HT-29 (cell line): ENCODE results near the gene KCNK13. TPM values are rescaled to one million over a fixed set of nuclear protein-coding genes. Genes with fewer than 3 reads are reported as not detected.
A peak's percentile ranks its signal among the peaks of the same experiment; 100 is the strongest.
"Not testable (repeated sequence)": the region's sequence is repeated elsewhere in the genome, so short reads cannot be mapped to it uniquely, and the experiment has no call there.

Experiments
- DNase-seq: peaks from one replicate; pipeline ENCODE4 v3.0.0-alpha.2; 2015; ENCODE audit warnings: low spot score
- total RNA-seq: library from RNA; depleted of rRNA; stranded (reverse); fragments of >200 nt; shearing (Covaris generic); gene quantifications from 2 replicates; pipeline ENCODE4 v1.2.3, GENCODE V29; 2014

The KCNK13 gene
- total RNA-seq, 1 experiment from 2014 or later, result not detected

DNA sequence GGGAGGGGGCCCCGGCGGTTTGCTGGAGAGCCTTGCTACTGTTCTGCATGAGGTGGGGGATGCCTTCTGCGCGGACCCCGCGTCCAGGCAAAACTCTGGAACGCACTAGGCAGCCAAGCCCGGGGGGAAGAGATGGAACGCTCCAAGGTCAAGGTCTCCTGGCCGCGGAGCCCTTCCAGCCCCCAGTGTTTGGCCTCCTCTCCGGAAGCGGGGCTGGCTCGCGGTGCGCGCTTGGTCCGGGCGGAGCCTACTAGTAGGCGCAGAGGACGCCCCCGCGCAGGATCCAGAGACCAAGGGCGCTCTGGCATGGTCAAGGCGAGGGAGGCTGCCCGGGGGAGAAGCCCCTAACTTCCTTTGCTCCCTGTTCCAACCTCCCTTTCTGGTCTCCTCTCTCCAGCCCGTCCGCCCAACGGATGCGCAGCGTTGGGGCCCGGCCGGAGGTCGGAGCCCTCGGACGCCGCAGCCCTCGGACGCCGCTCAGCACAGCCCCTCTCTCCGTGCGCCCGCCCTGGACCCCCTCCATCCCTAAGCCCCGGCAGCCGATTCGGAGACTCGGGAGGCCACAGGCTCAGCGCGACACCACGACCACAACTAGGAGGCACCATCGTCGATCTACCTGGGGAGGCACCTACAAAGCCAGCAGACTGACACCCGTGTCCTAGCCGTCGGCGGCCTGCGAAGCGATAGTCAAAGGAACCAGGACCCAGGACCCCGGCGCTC, 669 bp upstream of the KCNK13 start:
- no peak for DNase-seq

- no peak for DNase-seq
Measured at GRCh38 chr14:90062127-90062794, 467 bp downstream of the KCNK13 start.

- DNase-seq, result no peak
Measured at GRCh38 chr14:90062822-90063539, 1.2 kb downstream of the KCNK13 start.

- no peak for DNase-seq
Measured at GRCh38 chr14:90072350-90072749, 10.6 kb downstream of the KCNK13 start.

GRCh38 chr14:90079576-90079975, 17.8 kb downstream of the KCNK13 start:
- no peak for DNase-seq

GRCh38 chr14:90087433-90087832, 25.6 kb downstream of the KCNK13 start:
- DNase-seq, result no peak

DNA sequence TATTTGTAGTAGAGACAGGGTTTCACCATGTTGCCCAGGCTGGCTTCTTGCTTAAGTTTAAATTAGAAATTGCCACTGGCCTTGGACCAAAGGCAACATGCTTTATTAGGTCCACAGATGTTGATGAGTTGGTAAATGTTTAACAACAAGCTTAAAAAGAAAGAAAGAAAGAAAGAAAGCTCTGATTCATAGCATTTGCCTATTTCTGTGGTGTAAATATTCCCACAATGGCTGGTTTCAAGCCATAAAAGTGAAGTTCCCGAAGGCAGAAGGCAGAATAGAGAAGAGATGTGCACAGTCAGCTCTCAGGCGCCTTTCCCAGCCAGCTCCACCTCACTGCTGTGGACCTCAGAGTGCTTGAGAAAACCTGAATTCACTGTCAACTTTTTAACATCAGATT, 26.4 kb downstream of the KCNK13 start:
- DNase-seq, result no peak

GRCh38 chr14:90089486-90089885, 27.7 kb downstream of the KCNK13 start:
- DNase-seq, result not testable (repeated sequence)

GRCh38 chr14:90091393-90091792, 29.6 kb downstream of the KCNK13 start:
- no peak for DNase-seq

DNA sequence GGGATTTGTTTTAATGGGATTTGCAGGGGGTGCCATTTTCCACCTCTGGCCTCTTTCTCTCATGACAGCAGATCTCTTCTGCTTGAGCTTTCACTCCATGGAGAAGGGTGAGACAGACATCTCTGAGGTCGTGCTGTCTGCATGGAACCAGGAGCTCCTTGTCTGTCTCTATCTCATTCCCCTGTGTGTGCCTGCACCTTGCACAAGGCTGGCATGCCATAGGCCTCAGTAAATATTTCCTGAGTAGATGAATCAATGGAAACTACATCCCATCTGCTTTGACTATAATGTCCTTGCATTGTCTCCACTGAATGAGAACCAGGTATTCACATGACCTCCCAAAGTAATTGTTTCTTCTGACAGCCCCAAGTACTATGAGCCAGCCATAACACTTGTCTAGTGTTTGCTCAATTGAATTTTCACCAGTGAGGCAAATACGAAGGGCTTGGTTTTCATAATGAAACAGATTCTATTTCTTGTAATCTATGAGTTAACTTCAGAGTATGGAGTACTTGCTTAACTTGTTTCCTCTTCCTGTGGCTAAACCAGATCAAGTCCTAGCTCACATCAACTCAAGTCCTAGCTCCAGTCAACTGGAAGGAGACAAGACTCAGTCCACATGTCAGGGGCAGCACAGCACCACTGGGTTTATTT, 32.3 kb downstream of the KCNK13 start:
- DNase-seq, result no peak

DNA sequence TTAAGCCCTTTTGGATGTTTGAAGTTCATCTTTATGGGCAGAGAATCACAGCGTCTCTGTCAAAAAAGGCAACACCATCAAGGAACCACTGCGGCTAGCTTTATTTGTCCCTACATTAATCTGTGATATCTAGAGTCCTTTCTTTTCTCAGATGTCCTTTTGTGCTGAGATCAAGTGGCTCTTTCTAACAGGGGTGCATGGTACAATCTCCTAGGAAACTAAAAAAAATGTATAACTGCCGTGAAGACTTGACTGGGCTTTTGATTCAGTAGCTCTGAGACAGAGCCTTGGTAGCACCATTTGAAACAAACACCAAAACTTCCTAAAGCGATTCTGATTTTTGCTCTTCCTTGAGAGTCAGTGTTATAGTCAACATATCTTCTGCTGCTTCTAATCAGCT, 33.3 kb downstream of the KCNK13 start:
- DNase-seq, result no peak

DNA sequence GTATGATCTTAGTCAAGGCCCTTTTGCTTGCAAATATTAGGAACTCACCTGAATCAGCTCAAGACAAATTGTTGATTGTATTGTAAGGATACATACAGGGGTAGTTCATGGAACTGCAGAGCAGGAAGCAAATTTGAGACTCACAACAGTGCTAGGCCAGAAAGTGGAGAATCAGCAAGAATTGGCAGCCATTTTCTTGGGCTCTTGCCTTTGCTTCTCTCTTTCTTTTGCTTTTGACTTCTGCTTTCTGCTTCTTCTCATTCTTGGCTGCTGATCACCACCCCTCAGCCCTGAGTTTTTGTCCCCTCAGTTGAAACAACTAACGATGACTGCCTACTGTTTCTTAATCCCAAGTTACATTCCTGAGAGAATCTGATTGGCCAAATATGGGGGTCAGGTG, 34.8 kb downstream of the KCNK13 start:
- no peak for DNase-seq

- DNase-seq, result no peak
Measured at GRCh38 chr14:90103808-90104207, 42.0 kb downstream of the KCNK13 start.

DNA sequence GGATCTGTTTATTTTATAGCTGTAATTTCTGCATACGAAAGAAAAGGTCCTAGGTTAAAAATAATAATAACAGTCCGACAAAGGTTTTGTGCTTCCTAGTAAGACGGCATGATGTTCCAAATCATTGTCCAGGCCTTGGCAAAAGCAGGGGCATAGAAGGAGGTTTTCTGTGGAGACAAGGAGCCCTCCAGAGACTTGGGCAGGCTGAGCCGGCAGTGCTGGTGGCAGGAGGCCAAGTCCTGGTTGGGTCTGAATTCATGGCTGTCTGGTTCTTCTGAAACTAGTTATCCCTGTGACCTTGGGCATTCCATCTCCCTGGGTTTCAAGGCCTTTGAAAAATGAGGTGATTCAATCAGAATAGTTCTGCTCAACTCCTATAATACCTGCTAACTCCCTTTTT, 44.0 kb downstream of the KCNK13 start:
- no peak for DNase-seq

DNA sequence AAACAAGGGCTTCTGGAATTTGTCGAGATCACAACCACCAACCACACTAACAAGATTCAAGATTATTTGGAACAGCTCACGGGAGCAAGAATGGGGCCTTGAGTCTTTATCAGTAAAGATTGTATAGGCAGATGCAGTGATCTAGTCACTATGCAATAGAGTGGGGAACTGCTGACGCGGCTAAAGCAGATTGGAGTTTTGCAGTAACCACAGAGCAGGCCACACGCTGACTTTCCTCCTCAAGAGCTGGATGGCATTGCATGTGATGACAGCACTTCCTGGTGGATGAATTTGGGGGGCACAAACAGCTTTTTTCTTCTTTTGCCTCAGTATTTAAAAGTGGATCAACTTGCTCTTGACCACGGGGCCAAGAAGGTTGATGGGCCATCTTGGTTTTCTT, 46.0 kb downstream of the KCNK13 start:
- no peak for DNase-seq

DNA sequence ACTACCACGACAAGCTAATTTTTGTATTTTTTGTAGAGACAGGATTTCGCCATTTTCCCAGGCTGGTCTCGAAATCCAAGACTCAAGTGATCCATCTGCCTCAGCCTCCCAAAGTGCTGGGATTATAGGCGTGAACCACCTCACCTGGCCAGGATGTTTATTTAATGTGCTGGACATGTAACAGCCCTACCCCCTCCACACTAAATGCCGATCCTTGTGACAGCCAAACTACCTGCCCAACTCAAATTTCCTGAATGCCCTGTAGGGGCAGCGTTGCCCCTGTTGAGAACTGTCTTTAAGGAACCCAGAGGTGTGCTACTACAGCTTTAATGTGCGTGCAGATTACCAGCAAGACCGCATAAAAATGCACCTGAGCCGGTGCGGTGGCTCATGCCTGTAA, 48.1 kb downstream of the KCNK13 start:
- DNase-seq, result peak; percentile 29

- no peak for DNase-seq
Measured at GRCh38 chr14:90111895-90112534, 50.2 kb downstream of the KCNK13 start.

GRCh38 chr14:90114554-90114953, 52.8 kb downstream of the KCNK13 start:
- DNase-seq, result peak; percentile 2

GRCh38 chr14:90115780-90116179, 54.0 kb downstream of the KCNK13 start:
- no peak for DNase-seq

GRCh38 chr14:90116444-90116843, 54.6 kb downstream of the KCNK13 start:
- DNase-seq, result no peak

DNA sequence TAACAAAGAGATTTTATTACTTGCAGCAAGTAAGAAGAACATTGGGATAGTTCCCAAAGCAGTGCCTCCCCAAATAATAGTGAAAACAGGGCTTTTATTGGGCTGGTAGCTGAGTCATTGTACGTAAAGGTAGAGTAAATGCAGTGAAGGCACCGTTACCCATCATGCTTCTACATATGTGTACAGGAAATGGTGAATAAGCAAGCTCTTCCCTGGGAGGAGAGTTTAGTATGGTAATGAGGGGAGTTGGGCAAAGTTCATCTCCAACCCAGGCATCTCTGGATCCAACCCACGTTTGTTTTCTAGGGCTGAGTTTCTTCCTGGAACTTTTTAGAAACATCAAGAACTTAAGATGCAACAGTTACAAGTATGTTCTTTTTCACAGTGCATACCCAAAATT, 56.2 kb downstream of the KCNK13 start:
- DNase-seq, result no peak

DNA sequence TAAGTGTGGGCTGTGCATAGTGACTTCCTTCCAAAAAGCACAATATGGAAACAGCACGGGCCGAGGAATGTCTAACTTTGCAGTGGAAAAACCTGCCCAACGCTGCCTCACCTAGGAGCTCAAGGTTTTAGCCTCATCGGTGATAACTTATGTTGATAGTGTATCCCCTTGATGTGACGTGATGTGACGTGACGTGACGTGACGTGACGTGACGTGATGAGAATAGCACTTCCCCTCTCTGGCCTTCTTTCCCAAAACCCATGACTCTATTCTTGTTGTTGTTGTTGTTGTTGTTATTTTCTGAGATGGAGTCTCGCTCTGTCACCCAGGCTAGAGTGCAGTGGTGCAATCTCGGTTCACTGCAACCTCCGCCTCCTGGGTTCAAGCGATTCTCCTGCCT, 64.5 kb downstream of the KCNK13 start:
- DNase-seq, result no peak
